Hepatocyte (in vitro differentiated cells): ENCODE measurements around the gene RBM12. TPM values are rescaled to one million over a fixed set of nuclear protein-coding genes. Genes with fewer than 3 reads are reported as not detected.
"Not testable (repeated sequence)": the region's sequence is repeated elsewhere in the genome, so short reads cannot be mapped to it uniquely, and the experiment has no call there.

Experiments used
- DNase-seq: peaks from one replicate; pipeline ENCODE4 v3.0.0-alpha.2; 2016; ENCODE audit warnings: low spot score
- H2AFZ ChIP-seq: fragments of 200-600 bp; sonication (generic); 2 replicates; pipeline ENCODE4 v1.6.0; 2016; ENCODE audit warnings: antibody characterized with exemption, mild to moderate bottlenecking
- H3K27ac ChIP-seq: fragments of 200-600 bp; sonication (generic); 2 replicates; pipeline ENCODE4 v1.5.1; 2016; ENCODE audit warnings: mild to moderate bottlenecking
- H3K27me3 ChIP-seq: fragments of 200-600 bp; sonication (generic); 2 replicates; pipeline ENCODE4 v1.6.1; 2016
- H3K36me3 ChIP-seq: fragments of 200-600 bp; sonication (generic); replicated peaks from 2 replicates; pipeline ENCODE4 v1.5.1; 2016; ENCODE audit warnings: low read depth; ENCODE audit not compliant: insufficient read depth
- H3K4me1 ChIP-seq: fragments of 200-600 bp; sonication (generic); 2 replicates; pipeline ENCODE4 v1.5.1; 2016; ENCODE audit warnings: mild to moderate bottlenecking, moderate library complexity; ENCODE audit not compliant: insufficient read depth
- H3K4me2 ChIP-seq: fragments of 200-600 bp; sonication (generic); 2 replicates; pipeline ENCODE4 v1.6.0; 2016
- H3K4me3 ChIP-seq: fragments of 200-600 bp; sonication (generic); 2 replicates; pipeline ENCODE4 v1.5.1; 2016; ENCODE audit warnings: mild to moderate bottlenecking
- H3K79me2 ChIP-seq: fragments of 200-600 bp; sonication (generic); 2 replicates; pipeline ENCODE4 v1.6.0; 2017; ENCODE audit warnings: mild to moderate bottlenecking
- H3K9me2 ChIP-seq: fragments of 200-600 bp; sonication (generic); replicated peaks from 2 replicates; pipeline ENCODE4 v1.6.0; 2017; ENCODE audit warnings: mild to moderate bottlenecking; ENCODE audit not compliant: insufficient read depth
- H3K9me3 ChIP-seq: fragments of 200-600 bp; sonication (generic); 2 replicates; pipeline ENCODE4 v1.5.1; 2016; ENCODE audit warnings: low read depth, mild to moderate bottlenecking
- H4K20me1 ChIP-seq: fragments of 200-600 bp; sonication (generic); 2 replicates; pipeline ENCODE4 v1.6.0; 2016; ENCODE audit warnings: mild to moderate bottlenecking; ENCODE audit not compliant: insufficient read depth, poor library complexity, severe bottlenecking
- EZH2 ChIP-seq: fragments of 200-600 bp; sonication (generic); IDR thresholded peaks from 2 replicates; pipeline ENCODE4 v1.6.1; 2016; ENCODE audit warnings: antibody characterized with exemption, mild to moderate bottlenecking, borderline replicate concordance
- EZH2phosphoT487 ChIP-seq: fragments of 200-600 bp; sonication (generic); IDR thresholded peaks from one replicate; pipeline ENCODE4 v1.6.1; 2018; ENCODE audit warnings: antibody characterized with exemption, mild to moderate bottlenecking, low read depth, moderate library complexity; ENCODE audit not compliant: unreplicated experiment, severe bottlenecking
- WGBS: methylation state at CpG from one replicate; pipeline ENCODE4 v1.1.6; 2016; ENCODE audit warnings: low lambda C conversion rate; ENCODE audit errors: missing lambda C conversion rate; 5-methylcytosine and 5-hydroxymethylcytosine counted together
- polyA plus RNA-seq: library from polyadenylated mRNA; unstranded; fragments of >200 nt; fragmentation: Nextera tagmentation; extraction: Ambion mirVana; gene quantifications from 2 replicates; pipeline ENCODE4 v1.2.1, GENCODE V29; 2016
- total RNA-seq: library from RNA; depleted of rRNA; stranded (reverse); fragments of >200 nt; gene quantifications from 2 replicates; pipeline ENCODE4 v1.2.3, GENCODE V29; 2014
- TF ChIP-seq, protein P1 (sequence below): fragments of 200-600 bp; sonication (generic); IDR thresholded peaks from 2 replicates; pipeline ENCODE4 v1.5.1; 2016; ENCODE audit warnings: antibody characterized with exemption, mild to moderate bottlenecking; ENCODE audit not compliant: poor library complexity

Gene RBM12
- total and polyA plus RNA-seq, 2 experiments from 2014 or later, result 22.5 to 57.3 TPM

DNA sequence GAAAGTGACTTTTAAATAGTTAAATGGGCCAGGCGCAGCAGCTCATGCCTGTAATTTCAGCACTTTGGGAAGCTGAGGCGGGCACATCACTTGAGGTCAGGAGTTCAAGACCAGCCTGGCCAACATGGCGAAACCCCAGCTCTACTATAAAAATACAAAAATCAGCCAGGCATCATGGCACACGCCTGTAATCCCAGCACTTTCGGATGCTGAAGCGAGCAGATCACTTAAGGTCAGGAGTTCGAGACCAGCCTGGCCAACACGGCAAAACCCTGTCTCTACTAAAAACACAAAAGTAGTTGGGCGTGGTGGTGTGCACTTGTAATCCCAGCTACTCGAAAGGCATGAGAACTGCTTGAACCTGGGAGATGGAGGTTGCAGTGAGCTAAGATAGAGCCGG is 41.2 kb upstream of the RBM12 start:
- H3K79me2 ChIP-seq, result peaks cover 79% of the 10 kb centered on the region
- H3K9me2 ChIP-seq, H3K36me3 ChIP-seq: not testable (repeated sequence)

DNA sequence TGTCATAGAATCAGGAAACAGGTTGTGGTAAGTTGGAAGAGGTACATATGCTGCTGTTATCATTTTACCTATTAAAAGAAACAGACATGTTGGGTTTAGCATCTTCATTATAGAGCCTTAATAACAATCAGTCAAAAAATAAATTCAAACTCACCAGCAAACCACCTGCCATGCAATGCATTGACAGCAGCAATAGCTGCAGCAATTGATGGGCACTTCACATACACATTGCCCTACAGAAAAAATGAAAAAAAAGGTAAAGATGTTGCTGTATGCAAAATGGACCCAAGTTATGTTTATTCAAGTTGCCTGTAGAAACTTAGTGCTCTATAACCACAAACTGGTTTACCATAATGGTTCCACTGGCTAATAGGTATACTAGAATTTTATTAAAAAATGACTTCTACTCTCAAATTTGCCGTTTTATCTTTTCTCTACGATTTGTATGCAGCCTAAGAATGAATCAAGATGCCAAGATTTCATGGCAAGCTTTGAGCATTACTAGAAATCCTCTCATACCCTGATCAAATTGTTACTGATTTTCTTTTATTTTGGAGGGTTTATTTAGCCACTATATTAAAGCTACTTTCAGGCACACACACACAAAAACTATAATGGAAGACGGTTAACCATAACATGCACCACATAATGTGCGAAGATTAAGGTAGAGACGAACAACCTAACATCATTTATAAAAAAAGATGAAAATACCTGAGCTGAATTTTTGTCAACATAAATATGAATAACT is 40.0 kb upstream of the RBM12 start:
- H3K4me3 ChIP-seq, result no peak overlapping the region
- no peak overlapping the region for H2AFZ ChIP-seq
- TF ChIP-seq EZH2phosphoT487, result no peak
- TF ChIP-seq EZH2, result no peak
- TF ChIP-seq, protein P1, sequence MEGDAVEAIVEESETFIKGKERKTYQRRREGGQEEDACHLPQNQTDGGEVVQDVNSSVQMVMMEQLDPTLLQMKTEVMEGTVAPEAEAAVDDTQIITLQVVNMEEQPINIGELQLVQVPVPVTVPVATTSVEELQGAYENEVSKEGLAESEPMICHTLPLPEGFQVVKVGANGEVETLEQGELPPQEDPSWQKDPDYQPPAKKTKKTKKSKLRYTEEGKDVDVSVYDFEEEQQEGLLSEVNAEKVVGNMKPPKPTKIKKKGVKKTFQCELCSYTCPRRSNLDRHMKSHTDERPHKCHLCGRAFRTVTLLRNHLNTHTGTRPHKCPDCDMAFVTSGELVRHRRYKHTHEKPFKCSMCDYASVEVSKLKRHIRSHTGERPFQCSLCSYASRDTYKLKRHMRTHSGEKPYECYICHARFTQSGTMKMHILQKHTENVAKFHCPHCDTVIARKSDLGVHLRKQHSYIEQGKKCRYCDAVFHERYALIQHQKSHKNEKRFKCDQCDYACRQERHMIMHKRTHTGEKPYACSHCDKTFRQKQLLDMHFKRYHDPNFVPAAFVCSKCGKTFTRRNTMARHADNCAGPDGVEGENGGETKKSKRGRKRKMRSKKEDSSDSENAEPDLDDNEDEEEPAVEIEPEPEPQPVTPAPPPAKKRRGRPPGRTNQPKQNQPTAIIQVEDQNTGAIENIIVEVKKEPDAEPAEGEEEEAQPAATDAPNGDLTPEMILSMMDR, result no peak
- peaks cover 6% of the 10 kb centered on the region for H3K36me3 ChIP-seq
- WGBS, result 96% methylated on average over 5 of the region's 5 CpGs
- H3K4me1 ChIP-seq, result peaks cover 7% of the 10 kb centered on the region
- H4K20me1 ChIP-seq, result peaks cover 74% of the 10 kb centered on the region
- no peak overlapping the region for H3K4me2 ChIP-seq
- H3K27me3 ChIP-seq, result no peaks in the 10 kb centered on the region
- H3K79me2 ChIP-seq, result peaks cover 75% of the 10 kb centered on the region
- H3K27ac ChIP-seq, result no peak overlapping the region
- H3K9me3 ChIP-seq, result no peaks in the 10 kb centered on the region
- DNase-seq, result no peak
- H3K9me2 ChIP-seq, result no peaks in the 10 kb centered on the region

More for the DNA sequence above, 41.2 kb upstream of the RBM12 start:
- H3K9me3 ChIP-seq, H2AFZ ChIP-seq, H3K27ac ChIP-seq, H3K4me3 ChIP-seq, H3K27me3 ChIP-seq, DNase-seq, H3K4me2 ChIP-seq, H3K4me1 ChIP-seq: not testable (repeated sequence)
- 94% methylated on average over 11 of the region's 11 CpGs for WGBS
- peaks cover 86% of the 10 kb centered on the region for H4K20me1 ChIP-seq

DNA sequence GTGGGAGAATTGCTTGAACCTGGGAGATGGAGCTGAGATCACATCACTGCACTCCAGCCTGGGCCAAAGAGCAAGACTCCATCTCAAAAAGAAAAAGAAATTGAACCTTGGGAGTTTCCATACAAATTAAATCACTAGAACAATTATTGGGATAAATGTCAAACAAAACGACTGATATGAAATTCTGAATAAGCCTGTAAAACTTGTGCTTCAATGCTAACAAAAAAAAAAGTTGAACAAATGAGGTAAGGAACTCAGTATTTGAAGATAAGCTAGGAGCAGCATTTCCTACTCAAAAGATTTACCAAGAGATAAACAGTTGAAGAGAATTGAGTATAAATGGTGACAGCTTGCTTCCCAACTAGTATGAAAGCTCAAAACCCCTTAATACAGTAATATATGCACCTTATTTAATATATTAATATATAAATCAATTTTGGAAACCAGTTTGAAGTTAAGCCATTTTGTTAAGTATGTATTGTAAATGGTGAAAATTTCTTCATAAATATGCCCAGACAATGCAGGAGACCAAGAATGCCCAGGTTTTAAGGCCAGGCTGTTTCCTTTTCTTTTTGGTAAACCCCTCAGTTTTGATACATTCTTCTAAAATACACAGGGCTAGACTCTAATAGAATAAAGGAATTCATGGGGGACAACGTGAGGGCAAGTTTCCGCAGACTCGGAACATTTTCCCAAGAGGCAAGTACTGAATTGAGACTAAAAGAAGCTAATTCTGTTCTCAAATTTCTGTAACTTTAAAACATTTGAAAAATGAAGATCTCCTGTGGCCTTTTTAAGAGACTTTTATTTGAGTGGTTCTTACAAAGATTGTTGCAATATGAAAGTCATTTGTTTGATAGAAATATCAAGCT is 38.4 kb upstream of the RBM12 start:
- Histone ChIP-seq H3K4me3 (no peak overlapping the region), H3K4me1 (peaks cover 11% of the 10 kb centered on the region), H3K79me2 (peaks cover 60% of the 10 kb centered on the region), H2AFZ (no peak overlapping the region), H4K20me1 (peaks cover 58% of the 10 kb centered on the region), H3K9me2 (no peaks in the 10 kb centered on the region), H3K27ac (peak overlapping the region; percentile 9), H3K4me2 (no peak overlapping the region), H3K9me3 (no peaks in the 10 kb centered on the region), H3K27me3 (no peaks in the 10 kb centered on the region), H3K36me3 (peaks cover 6% of the 10 kb centered on the region)
- TF ChIP-seq, protein P1, result no peak
- TF ChIP-seq EZH2phosphoT487 (no peak), EZH2 (no peak)
- no peak for DNase-seq
- 90% methylated on average over 4 of the region's 4 CpGs for WGBS
